Right lobe of liver (tissue), 4 donors: ENCODE data around the gene FBXO17.

Experiments
- POLR2A ChIP-seq: fragments of 450-650 bp; IDR thresholded peaks from one replicate; pipeline ENCODE4 v1.6.1; 2017; ENCODE audit warnings: antibody characterized with exemption, mild to moderate bottlenecking
- TF ChIP-seq, protein P1 (sequence below), 4 donors: fragments of 200-600 bp in 3 of 4; fragments of 450-650 bp in 1 of 4; IDR thresholded peaks; one replicate each; pipeline versions ENCODE4 v1.5.1 to v1.8.0; 2016 to 2022; ENCODE audit warnings: antibody characterized with exemption in 4 of 4, mild to moderate bottlenecking in 2 of 4
- donor health status: DM: no; HTN: no; CAD: no.
- donor health status: DM: no; HTN: no; CAD: no.
- donor health status: DM: no; HTN: yes; CAD: no.

DNA sequence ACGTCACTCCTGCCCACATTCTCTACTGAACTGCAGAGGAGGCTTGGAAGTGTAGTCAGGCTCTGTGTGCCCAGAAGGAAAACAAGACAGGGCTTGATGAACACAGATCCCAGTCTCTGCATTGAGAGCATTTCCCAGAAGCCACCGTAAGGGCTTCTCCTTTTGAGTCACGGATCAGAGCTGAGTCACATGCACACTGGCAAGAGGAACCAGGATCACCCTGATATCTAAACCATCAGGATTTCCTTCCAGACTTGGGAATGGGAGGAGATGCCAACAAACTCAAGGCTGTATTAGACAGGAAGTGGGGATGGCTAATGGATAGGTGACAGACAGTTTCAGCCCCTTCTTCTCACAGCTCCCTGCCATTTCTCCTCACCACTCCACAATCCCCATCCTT, 17.7 kb upstream of the FBXO17 start:
- TF ChIP-seq, protein P1, sequence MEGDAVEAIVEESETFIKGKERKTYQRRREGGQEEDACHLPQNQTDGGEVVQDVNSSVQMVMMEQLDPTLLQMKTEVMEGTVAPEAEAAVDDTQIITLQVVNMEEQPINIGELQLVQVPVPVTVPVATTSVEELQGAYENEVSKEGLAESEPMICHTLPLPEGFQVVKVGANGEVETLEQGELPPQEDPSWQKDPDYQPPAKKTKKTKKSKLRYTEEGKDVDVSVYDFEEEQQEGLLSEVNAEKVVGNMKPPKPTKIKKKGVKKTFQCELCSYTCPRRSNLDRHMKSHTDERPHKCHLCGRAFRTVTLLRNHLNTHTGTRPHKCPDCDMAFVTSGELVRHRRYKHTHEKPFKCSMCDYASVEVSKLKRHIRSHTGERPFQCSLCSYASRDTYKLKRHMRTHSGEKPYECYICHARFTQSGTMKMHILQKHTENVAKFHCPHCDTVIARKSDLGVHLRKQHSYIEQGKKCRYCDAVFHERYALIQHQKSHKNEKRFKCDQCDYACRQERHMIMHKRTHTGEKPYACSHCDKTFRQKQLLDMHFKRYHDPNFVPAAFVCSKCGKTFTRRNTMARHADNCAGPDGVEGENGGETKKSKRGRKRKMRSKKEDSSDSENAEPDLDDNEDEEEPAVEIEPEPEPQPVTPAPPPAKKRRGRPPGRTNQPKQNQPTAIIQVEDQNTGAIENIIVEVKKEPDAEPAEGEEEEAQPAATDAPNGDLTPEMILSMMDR (IDR thresholded peaks at IDR 0.05), result no peak
- TF ChIP-seq POLR2A, result no peak
